ENCODE data around the gene PGAM5.

DNA sequence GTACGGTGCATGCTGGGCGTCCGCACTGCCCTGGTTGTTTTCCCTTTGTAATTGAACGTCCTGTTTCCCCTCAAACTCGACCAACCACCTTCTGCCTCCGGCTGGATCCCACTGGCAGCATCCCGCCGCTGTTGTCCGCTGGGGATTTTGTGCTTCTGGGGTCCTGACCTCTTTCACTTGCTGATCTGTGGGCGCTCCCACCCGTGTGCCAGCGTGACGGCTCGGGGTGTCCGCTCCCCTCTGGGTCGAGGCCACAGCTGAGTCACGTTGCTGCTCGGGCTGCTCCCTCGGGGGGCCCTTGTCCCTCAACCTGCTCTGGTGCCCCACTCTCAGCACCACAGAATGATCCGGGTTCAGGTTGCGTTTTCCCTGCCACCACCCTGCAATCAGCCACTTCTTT is 8.0 kb downstream of the PGAM5 start:
- no peak for TF ChIP-seq POLR2A (IDR thresholded peaks at IDR 0.05)
- TF ChIP-seq, protein P1, sequence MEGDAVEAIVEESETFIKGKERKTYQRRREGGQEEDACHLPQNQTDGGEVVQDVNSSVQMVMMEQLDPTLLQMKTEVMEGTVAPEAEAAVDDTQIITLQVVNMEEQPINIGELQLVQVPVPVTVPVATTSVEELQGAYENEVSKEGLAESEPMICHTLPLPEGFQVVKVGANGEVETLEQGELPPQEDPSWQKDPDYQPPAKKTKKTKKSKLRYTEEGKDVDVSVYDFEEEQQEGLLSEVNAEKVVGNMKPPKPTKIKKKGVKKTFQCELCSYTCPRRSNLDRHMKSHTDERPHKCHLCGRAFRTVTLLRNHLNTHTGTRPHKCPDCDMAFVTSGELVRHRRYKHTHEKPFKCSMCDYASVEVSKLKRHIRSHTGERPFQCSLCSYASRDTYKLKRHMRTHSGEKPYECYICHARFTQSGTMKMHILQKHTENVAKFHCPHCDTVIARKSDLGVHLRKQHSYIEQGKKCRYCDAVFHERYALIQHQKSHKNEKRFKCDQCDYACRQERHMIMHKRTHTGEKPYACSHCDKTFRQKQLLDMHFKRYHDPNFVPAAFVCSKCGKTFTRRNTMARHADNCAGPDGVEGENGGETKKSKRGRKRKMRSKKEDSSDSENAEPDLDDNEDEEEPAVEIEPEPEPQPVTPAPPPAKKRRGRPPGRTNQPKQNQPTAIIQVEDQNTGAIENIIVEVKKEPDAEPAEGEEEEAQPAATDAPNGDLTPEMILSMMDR (IDR thresholded peaks at IDR 0.05) = no peak
